OCI-LY7 (cell line): ENCODE measurements around the gene TTI1.

Source experiments
- EZH2phosphoT487 ChIP-seq: fragments of 200-600 bp; sonication (generic); IDR thresholded peaks from 2 replicates; pipeline ENCODE4 v1.6.1; 2018; ENCODE audit warnings: low read depth, borderline replicate concordance, mild to moderate bottlenecking, mixed run types, antibody characterized with exemption, low read length, moderate library complexity, mixed read lengths
- TF ChIP-seq, protein P1 (sequence below): fragments of 200-600 bp; sonication (generic); conservative IDR thresholded peaks from 2 replicates; pipeline ENCODE4 v1.5.1; 2014; ENCODE audit warnings: mild to moderate bottlenecking, antibody characterized with exemption, low read length, moderate library complexity, mixed read lengths

DNA sequence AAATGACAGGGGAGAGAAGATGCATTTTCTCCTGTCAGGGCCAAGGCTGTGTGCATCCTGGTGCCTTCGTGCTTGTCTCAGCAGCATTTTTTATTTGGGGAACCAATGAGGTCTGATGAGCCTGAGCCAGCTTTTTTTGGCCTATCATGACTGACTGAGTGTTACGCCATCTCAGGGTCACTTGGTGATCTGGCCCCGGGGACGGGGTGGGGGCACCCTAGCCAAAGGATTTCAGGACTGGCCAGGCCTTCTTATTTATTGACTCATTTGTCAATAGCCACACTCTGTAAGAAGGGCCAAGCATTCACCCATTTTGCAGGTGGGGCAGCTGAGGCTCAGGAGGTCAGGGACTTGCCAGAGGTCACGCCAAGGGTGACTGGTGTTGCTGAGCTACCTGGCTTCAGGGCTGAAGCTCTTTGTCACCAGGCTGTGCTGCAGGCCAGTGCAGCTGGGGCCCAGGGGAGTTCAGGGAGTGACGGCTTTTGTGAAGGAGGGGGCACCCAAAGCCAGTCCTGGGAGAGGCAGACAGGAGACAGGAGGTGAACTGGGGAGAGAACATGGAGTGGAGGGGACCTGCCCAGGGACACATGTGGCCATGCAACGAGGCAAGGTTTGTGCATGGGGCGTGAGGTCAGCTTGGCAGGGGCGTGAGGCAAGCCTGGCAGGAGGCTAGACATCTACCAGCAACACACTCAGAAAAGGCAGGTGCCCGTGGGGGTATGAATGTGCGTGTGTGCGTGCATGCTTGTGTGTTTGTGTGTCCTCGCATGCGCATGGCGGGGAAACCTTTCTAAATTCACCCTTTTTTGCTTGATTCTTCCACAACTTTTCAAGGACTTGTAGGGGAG is 99.2 kb downstream of the TTI1 start:
- TF ChIP-seq, protein P1, sequence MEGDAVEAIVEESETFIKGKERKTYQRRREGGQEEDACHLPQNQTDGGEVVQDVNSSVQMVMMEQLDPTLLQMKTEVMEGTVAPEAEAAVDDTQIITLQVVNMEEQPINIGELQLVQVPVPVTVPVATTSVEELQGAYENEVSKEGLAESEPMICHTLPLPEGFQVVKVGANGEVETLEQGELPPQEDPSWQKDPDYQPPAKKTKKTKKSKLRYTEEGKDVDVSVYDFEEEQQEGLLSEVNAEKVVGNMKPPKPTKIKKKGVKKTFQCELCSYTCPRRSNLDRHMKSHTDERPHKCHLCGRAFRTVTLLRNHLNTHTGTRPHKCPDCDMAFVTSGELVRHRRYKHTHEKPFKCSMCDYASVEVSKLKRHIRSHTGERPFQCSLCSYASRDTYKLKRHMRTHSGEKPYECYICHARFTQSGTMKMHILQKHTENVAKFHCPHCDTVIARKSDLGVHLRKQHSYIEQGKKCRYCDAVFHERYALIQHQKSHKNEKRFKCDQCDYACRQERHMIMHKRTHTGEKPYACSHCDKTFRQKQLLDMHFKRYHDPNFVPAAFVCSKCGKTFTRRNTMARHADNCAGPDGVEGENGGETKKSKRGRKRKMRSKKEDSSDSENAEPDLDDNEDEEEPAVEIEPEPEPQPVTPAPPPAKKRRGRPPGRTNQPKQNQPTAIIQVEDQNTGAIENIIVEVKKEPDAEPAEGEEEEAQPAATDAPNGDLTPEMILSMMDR: no peak
- TF ChIP-seq EZH2phosphoT487: no peak
